Natural killer cell treated with Interleukin-12 subunit alpha and Interleukin-12 subunit beta and Interleukin-15 and Interleukin-18, amount 100 ng/mL, for 72 hours (primary cell): Measurements from ENCODE around the gene ARFGEF3. TPM values are rescaled to one million over a fixed set of nuclear protein-coding genes. Genes with fewer than 3 reads are reported as not detected.
"Not testable (repeated sequence)": the region's sequence is repeated elsewhere in the genome, so short reads cannot be mapped to it uniquely, and the experiment has no call there.

Experiments
- ATAC-seq, 2 donors: fragments of 150-1000 bp; cut with Tn5 transposase in 1 of 2; sonication (Bioruptor Pico), chemical (Tn5 transposase) in 1 of 2; 2 replicates each; pipeline ENCODE4 v1.10.0; 2021
- DNase-seq: peaks from one replicate; pipeline ENCODE4 v3.0.0; 2022; ENCODE audit warnings: low spot score
- H3K27ac Mint-ChIP-seq, 2 donors: 1 replicate in 1 of 2; 2 replicates in 1 of 2; pipeline ENCODE4 v1.8.0; 2022; ENCODE audit warnings: mixed read lengths in 2 of 2, mild to moderate bottlenecking in 1 of 2, moderate library complexity in 1 of 2
- H3K27me3 Mint-ChIP-seq, 2 donors: 1 replicate in 1 of 2; 2 replicates in 1 of 2; pipeline ENCODE4 v1.8.0; 2022; ENCODE audit warnings: mixed read lengths in 2 of 2
- H3K36me3 Mint-ChIP-seq: one replicate; pipeline ENCODE4 v1.8.0; 2022; ENCODE audit warnings: mixed read lengths
- H3K4me1 Mint-ChIP-seq, 2 donors: 1 replicate in 1 of 2; 2 replicates in 1 of 2; pipeline ENCODE4 v1.8.0; 2022; ENCODE audit warnings: low read depth in 2 of 2, mixed read lengths in 2 of 2, mild to moderate bottlenecking in 1 of 2
- H3K4me3 Mint-ChIP-seq: one replicate; pipeline ENCODE4 v1.8.0; 2022; ENCODE audit warnings: mixed read lengths
- H3K9me3 Mint-ChIP-seq: 2 replicates; pipeline ENCODE4 v1.8.0; 2022; ENCODE audit warnings: mixed read lengths
- total RNA-seq, 2 donors: library from RNA; stranded (reverse); gene quantifications; one replicate each; pipeline ENCODE4 v1.2.3, GENCODE V29; 2022

ARFGEF3 gene
- total RNA-seq, 2 donors from 2014 or later: 0.25 to 0.45 TPM

GRCh38 chr6:138337076-138337475, 175.3 kb downstream of the ARFGEF3 start:
- Mint-ChIP-seq H3K36me3 (no peaks in the 10 kb centered on the region), H3K27me3 (peaks cover 17 to 42% of the 10 kb centered on the region in 2 donors), H3K9me3 (no peaks in the 10 kb centered on the region), H3K27ac (no peak overlapping the region), H3K4me3 (no peak overlapping the region), H3K4me1 (no peaks in the 10 kb centered on the region)
- ATAC-seq (no peak), DNase-seq (no peak)

DNA sequence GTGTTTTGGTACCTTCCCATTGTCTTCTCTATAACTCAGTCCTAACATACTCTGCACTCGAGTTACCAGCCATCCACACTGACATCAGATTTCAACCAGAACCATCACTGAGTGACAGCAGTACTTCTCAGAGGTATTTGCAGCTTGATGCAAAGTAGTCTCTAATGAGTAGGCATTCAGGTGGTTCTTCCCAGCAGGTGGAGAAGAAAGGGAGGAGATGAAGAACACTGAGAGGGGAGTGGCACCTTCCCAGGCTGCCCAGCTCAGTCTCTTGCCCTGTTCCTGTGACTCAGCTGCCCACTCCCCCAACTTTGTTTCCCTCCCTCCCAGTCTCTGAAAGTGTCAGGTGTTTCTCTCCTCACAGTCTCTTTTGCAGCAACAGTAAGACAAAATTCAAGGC, 177.3 kb downstream of the ARFGEF3 start:
- Mint-ChIP-seq H3K4me1 (no peaks in the 10 kb centered on the region), H3K4me3 (no peak overlapping the region), H3K9me3 (no peaks in the 10 kb centered on the region), H3K36me3 (no peaks in the 10 kb centered on the region), H3K27me3 (peaks cover 17 to 38% of the 10 kb centered on the region in 2 donors), H3K27ac (no peak overlapping the region)
- no peak for DNase-seq
- no peak for ATAC-seq

- ATAC-seq (no peak), DNase-seq (no peak)
- H3K27ac Mint-ChIP-seq: no peak overlapping the region
- H3K9me3 Mint-ChIP-seq: no peaks in the 10 kb centered on the region
- H3K27me3 Mint-ChIP-seq: peaks cover 14 to 35% of the 10 kb centered on the region in 2 donors
- no peaks in the 10 kb centered on the region for H3K36me3 Mint-ChIP-seq
- H3K4me1 Mint-ChIP-seq: peaks cover under 1 to 1% of the 10 kb centered on the region in 2 donors
- no peak overlapping the region for H3K4me3 Mint-ChIP-seq
These were observed 179.4 kb downstream of the ARFGEF3 start for GRCh38 chr6:138341176-138341575.

DNA sequence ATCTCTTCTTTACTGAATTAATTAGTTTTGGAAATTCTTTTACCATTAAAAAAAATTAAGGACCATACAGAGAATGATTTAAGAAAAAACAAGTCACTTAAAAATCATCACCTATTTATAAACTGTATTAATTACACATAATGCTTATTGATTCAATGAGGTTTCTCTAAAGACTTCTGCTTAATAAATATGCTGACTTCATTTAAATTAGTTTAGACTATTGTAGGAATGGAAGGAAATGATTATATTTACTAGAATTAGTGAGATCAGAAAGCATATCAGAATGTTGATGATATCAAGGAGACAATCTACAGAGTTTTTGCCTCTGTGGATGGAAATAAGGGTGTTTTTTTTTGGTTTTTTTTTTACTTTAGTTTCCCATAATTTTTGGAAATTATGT, 181.4 kb downstream of the ARFGEF3 start:
- Mint-ChIP-seq H3K4me3 (no peak overlapping the region), H3K9me3 (no peaks in the 10 kb centered on the region), H3K27me3 (peaks cover 17 to 31% of the 10 kb centered on the region in 2 donors), H3K27ac (no peak overlapping the region), H3K4me1 (peaks cover 4 to 6% of the 10 kb centered on the region in 2 donors), H3K36me3 (no peaks in the 10 kb centered on the region)
- DNase-seq: no peak
- ATAC-seq: no peak

DNA sequence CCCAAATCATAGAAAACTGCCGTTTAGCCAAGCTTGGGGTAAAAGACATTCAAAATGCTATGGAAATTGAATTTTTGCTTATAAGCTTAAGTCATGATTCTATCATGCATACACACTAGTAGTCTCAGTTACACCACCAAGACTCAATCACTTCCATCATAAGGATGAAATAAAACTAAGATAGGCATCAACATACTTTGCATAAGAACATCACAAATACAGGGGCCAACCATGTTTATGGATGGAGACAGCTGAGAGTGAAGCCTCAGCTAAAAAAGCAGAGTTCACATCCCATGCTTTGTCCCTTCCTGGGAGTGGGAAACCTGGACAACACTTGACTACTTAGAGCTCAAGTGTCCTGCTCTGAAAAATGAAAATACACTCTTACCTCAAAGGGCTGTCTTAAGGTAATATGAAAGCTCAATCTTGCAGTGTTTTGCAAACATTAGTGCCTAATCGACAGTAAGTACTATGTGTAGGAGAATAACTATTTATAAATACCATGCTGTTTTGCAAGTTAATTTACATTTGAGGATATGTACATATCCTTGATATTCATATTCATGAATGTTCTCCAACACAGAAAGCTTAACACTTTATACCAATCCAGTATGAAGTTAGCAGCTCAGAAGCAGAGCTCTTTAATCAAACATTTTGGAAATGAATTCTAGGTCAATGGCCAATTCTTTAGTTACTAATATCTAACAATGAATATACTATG, 184.0 kb downstream of the ARFGEF3 start:
- Mint-ChIP-seq H3K4me3 (no peak overlapping the region), H3K27me3 (peaks cover 11 to 20% of the 10 kb centered on the region in 2 donors), H3K27ac (no peak overlapping the region), H3K9me3 (no peaks in the 10 kb centered on the region), H3K4me1 (peaks cover 4 to 6% of the 10 kb centered on the region in 2 donors), H3K36me3 (no peaks in the 10 kb centered on the region)
- no peak for DNase-seq
- ATAC-seq: no peak

DNA sequence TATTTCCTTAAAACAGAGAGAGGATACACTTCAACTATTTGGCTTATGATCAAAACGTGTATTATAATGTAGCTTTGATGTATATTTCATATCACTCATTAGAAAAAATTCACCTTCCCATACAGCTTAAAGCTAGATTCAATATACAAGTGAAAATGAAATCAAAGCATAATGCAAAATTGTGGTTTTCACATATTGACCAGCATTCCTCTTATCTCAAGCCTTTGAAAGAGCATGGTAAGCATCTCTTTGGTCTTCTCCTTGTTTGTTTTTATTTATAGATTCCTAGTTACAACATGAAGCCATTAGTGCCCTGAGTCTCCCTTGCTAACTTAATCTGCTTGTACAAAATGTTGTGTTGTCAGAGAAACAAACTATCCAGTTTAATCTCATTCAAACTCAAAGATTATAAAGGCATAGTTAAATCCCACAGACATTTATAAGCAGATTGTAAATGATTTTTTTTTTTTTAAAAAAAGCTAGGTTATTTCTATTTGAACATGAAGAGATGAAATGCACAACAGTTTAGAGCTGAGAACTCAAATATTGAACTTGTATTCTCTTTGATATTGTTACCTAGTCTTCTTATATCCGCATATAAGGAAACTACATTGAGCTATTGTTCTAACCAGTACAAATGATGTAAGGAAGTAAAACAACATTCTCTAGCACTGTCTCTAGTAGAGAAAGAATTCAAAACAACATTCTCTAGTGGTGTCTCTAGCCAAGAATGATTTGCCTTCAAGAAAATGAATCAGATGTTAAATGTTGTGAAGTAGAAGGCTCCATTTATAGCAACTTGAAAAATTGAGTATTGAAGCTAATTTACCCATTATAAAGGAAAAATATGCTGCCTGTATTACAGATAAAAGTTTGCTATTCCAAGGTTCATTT, 184.8 kb downstream of the ARFGEF3 start:
- Mint-ChIP-seq H3K4me1 (peaks cover 4 to 6% of the 10 kb centered on the region in 2 donors), H3K27ac (no peak overlapping the region), H3K4me3 (no peak overlapping the region), H3K9me3 (no peaks in the 10 kb centered on the region), H3K27me3 (peaks cover 8 to 20% of the 10 kb centered on the region in 2 donors), H3K36me3 (no peaks in the 10 kb centered on the region)
- no peak for ATAC-seq
- DNase-seq: no peak

- Mint-ChIP-seq H3K36me3 (no peaks in the 10 kb centered on the region), H3K4me3 (no peak overlapping the region), H3K9me3 (no peaks in the 10 kb centered on the region), H3K27me3 (peaks cover 11 to 27% of the 10 kb centered on the region in 2 donors), H3K27ac (no peak overlapping the region), H3K4me1 (peaks cover 4 to 6% of the 10 kb centered on the region in 2 donors)
- DNase-seq (no peak), ATAC-seq (no peak)
These were observed 186.1 kb downstream of the ARFGEF3 start for GRCh38 chr6:138347864-138348263.

GRCh38 chr6:138349891-138350290, 188.2 kb downstream of the ARFGEF3 start:
- Mint-ChIP-seq H3K36me3 (no peaks in the 10 kb centered on the region), H3K4me1 (peaks cover 4 to 6% of the 10 kb centered on the region in 2 donors), H3K27me3 (peaks cover 14 to 38% of the 10 kb centered on the region in 2 donors), H3K4me3 (no peak overlapping the region), H3K27ac (no peak overlapping the region), H3K9me3 (no peaks in the 10 kb centered on the region)
- DNase-seq (no peak), ATAC-seq (no peak)

GRCh38 chr6:138357928-138358327, 196.2 kb downstream of the ARFGEF3 start:
- Mint-ChIP-seq H3K4me3 (no peak overlapping the region), H3K27ac (no peak overlapping the region)
- ATAC-seq: no peak

DNA sequence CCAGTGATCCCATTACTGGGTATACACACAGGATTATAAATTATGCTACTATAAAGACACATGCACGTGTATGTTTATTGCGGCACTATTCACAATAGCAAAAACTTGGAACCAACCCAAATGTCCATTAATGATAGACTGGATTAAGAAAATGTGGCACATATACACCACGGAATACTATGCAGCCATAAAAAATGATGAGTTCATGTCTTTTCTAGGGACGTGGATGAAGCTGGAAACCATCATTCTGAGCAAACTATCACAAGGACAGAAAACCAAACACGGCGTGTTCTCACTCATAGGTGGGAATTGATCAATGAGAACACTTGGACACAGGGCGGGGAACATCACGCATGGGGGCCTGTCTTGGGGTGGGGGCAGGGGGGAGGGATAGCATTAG, 206.9 kb downstream of the ARFGEF3 start:
- H3K27ac Mint-ChIP-seq: not testable (repeated sequence)

More at GRCh38 chr6:138357928-138358327, 196.2 kb downstream of the ARFGEF3 start:
- DNase-seq: no peak
- Mint-ChIP-seq H3K9me3 (peaks cover 2% of the 10 kb centered on the region), H3K4me1 (no peaks in the 10 kb centered on the region), H3K27me3 (peaks cover 18 to 38% of the 10 kb centered on the region in 2 donors), H3K36me3 (no peaks in the 10 kb centered on the region)

DNA sequence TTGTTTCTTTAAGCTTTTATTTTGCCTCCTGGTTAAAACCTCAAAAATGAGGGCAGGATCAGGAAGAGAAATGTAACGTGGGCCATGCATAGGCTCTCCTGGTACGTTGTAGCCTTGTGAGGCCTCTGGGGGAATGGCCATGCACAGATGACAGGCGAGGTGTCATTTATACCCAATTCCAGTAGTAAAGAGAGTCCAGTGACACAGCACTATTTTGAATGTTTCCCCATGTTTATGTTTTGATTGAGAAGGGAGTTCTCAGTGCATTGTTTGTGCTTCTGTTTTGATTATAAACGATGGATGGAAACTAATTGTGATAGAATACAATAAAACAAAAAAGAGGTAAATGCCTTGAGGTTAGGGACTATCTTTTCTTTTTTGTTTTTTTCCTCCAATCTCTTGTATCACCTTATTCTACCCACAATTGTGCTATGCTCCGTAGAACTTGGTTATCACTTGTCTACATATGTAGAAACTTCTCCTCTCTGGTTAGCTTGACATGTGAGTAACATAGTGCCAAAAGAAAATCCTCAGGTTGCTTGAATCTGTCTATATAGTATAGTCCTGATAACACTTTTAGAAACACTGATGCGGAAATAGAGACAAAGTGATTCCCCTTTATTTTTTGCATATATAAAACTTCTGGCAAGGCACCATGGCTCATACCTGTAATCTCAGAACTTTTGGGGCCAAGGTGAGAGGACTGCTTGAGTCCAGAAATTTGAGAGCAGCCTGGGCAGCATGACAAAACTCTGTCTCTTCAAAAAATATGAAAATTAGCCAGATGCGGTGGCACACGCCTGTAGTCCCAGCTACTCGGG, 209.1 kb downstream of the ARFGEF3 start:
- H3K27ac Mint-ChIP-seq: no peak overlapping the region
- no peak overlapping the region for H3K4me3 Mint-ChIP-seq
- peaks cover 3% of the 10 kb centered on the region for H3K9me3 Mint-ChIP-seq
- ATAC-seq (no peak), DNase-seq (no peak)
- H3K4me1 Mint-ChIP-seq: no peaks in the 10 kb centered on the region
- peaks cover 4% of the 10 kb centered on the region for H3K36me3 Mint-ChIP-seq
- peaks cover 16 to 63% of the 10 kb centered on the region in 2 donors for H3K27me3 Mint-ChIP-seq

More for the DNA sequence above, 206.9 kb downstream of the ARFGEF3 start:
- not testable (repeated sequence) for H3K4me1 Mint-ChIP-seq, H3K36me3 Mint-ChIP-seq, H3K9me3 Mint-ChIP-seq, ATAC-seq, H3K4me3 Mint-ChIP-seq, DNase-seq
- peaks cover 23 to 66% of the 10 kb centered on the region in 2 donors for H3K27me3 Mint-ChIP-seq

- Mint-ChIP-seq H3K4me1 (no peaks in the 10 kb centered on the region), H3K36me3 (peaks cover 4% of the 10 kb centered on the region), H3K9me3 (peaks cover 3% of the 10 kb centered on the region), H3K4me3 (no peak overlapping the region), H3K27ac (no peak overlapping the region), H3K27me3 (peaks cover 14 to 57% of the 10 kb centered on the region in 2 donors)
- ATAC-seq: no peak
- DNase-seq: no peak
These were observed 209.6 kb downstream of the ARFGEF3 start for GRCh38 chr6:138371452-138371711.

DNA sequence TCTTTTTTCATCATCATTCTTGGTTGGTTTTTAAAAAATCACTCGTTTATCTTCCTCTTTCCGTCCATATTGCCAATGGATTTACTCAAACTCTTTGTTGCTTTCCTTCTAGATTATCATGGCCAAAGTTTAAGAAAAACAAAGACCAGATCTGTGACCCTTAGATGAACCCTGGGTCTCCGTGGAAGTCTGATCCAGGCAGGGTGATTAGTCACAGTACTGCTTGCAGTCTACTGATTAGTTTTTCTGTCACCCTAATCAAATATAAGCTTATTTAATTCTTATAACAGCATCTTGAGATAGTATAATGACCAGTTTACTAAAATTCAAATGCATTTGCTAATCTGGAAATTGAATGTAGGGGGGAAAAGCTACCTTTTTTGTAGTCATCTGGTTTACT, 210.0 kb downstream of the ARFGEF3 start:
- no peaks in the 10 kb centered on the region for H3K4me1 Mint-ChIP-seq
- no peak overlapping the region for H3K4me3 Mint-ChIP-seq
- DNase-seq (no peak), ATAC-seq (no peak)
- peaks cover 14 to 55% of the 10 kb centered on the region in 2 donors for H3K27me3 Mint-ChIP-seq
- H3K36me3 Mint-ChIP-seq: peaks cover 4% of the 10 kb centered on the region
- H3K9me3 Mint-ChIP-seq: peaks cover 3% of the 10 kb centered on the region
- H3K27ac Mint-ChIP-seq: no peak overlapping the region
